ENCODE results near the gene SENP3.

Gene SENP3

GRCh38 chr17:7559320-7560171 is 2.2 kb upstream of the SENP3 start:
- no peak overlapping the region for H3K4me3 ChIP-seq (ENCODE audit: low read depth, low read length)
- DNase-seq (ENCODE audit: low read depth, low spot score): no peak
- TF ChIP-seq CTCF (IDR thresholded peaks at IDR 0.05; ENCODE audit: low read depth, low read length): no peak
- in situ Hi-C loops (cut with HindIII; ENCODE audit: low sequenced_read_pairs): no loop called here

- H3K4me3 ChIP-seq (ENCODE audit: low read depth, low read length): peak overlapping the region; percentile 85
- in situ Hi-C loops (cut with HindIII; ENCODE audit: low sequenced_read_pairs): no loop called here
- TF ChIP-seq CTCF (IDR thresholded peaks at IDR 0.05; ENCODE audit: low read depth, low read length): peak; percentile 86
- DNase-seq (ENCODE audit: low read depth, low spot score): peak; percentile 59
Measured at GRCh38 chr17:7560172-7561027, 1.3 kb upstream of the SENP3 start.

- DNase-seq (ENCODE audit: low read depth, low spot score): peak; percentile 82
- in situ Hi-C loops (cut with HindIII; ENCODE audit: low sequenced_read_pairs): no loop called here
- peak; percentile 88 for TF ChIP-seq CTCF (IDR thresholded peaks at IDR 0.05; ENCODE audit: low read depth, low read length)
- peak overlapping the region; percentile 85 for H3K4me3 ChIP-seq (ENCODE audit: low read depth, low read length)
Measured at GRCh38 chr17:7561028-7561575, 617 bp upstream of the SENP3 start.

- no peak for DNase-seq (ENCODE audit: low read depth, low spot score)
- TF ChIP-seq CTCF (IDR thresholded peaks at IDR 0.05; ENCODE audit: low read depth, low read length): no peak
- in situ Hi-C loops (cut with HindIII; ENCODE audit: low sequenced_read_pairs): no loop called here
- peak overlapping the region; percentile 85 for H3K4me3 ChIP-seq (ENCODE audit: low read depth, low read length)
Measured at GRCh38 chr17:7562208-7562605, 488 bp downstream of the SENP3 start.

- H3K4me3 ChIP-seq (ENCODE audit: low read depth, low read length): no peak overlapping the region
- DNase-seq (ENCODE audit: low read depth, low spot score): no peak
- in situ Hi-C loops (cut with HindIII; ENCODE audit: low sequenced_read_pairs): no loop called here
- TF ChIP-seq CTCF (IDR thresholded peaks at IDR 0.05; ENCODE audit: low read depth, low read length): no peak
Measured at GRCh38 chr17:7563115-7563869, 1.6 kb downstream of the SENP3 start.

GRCh38 chr17:7569571-7569970 is 7.9 kb downstream of the SENP3 start:
- no peak for DNase-seq (ENCODE audit: low read depth, low spot score)
- TF ChIP-seq CTCF (IDR thresholded peaks at IDR 0.05; ENCODE audit: low read depth, low read length): no peak
- in situ Hi-C loops (cut with HindIII; ENCODE audit: low sequenced_read_pairs): no loop called here
- H3K4me3 ChIP-seq (ENCODE audit: low read depth, low read length): no peak overlapping the region

All from astrocyte of the spinal cord (primary cell).